ENCODE results near the gene ITPR1.

Gene ITPR1

DNA sequence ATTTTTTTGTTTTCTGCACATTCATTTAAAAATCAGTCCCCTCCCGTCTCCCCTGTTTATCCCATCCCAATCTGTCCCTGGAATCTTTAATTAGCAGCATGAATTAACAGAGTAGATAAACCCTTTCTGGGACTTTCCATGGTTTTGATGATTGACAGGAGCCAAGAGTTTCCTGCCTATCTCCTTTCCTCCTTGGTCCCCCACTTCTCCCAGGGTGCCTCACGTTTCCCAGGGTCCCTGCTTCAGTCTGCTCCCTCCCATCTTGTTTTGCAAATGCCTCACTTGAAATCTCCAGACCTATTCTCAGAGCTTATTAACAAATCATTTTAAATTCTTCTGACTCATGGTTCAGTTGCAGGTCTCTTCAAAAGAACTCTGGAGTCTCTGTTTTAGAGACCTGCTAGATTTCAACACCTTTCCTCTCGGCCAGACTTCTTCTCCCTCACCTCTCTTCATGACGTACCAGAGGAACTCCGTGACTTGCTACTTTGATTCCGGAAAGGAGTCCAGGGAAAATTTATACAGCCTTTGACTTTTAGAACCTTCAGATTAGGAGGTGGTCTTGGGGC lies 238.5 kb downstream of the ITPR1 start:
- Histone ChIP-seq H3K9ac (ENCODE audit: insufficient read length) (no peak overlapping the region), H3K4me3 (no peak overlapping the region), H3K27ac (no peak overlapping the region), H3K36me3 (ENCODE audit: insufficient read depth, low read length) (no peaks in the 10 kb centered on the region), H3K9me3 (ENCODE audit: low read depth, low read length) (no peaks in the 10 kb centered on the region)
- DNase-seq (ENCODE audit: low read depth, low spot score): no peak
- TF ChIP-seq EZH2 (IDR thresholded peaks at IDR 0.05) (no peak), POLR2AphosphoS5 (IDR thresholded peaks at IDR 0.05; ENCODE audit: borderline replicate concordance, low read depth, low read length) (no peak), FOXP2 (optimal IDR thresholded peaks at IDR 0.05; ENCODE audit: control extremely low read depth, extremely low read length, insufficient read depth) (no peak)

DNA sequence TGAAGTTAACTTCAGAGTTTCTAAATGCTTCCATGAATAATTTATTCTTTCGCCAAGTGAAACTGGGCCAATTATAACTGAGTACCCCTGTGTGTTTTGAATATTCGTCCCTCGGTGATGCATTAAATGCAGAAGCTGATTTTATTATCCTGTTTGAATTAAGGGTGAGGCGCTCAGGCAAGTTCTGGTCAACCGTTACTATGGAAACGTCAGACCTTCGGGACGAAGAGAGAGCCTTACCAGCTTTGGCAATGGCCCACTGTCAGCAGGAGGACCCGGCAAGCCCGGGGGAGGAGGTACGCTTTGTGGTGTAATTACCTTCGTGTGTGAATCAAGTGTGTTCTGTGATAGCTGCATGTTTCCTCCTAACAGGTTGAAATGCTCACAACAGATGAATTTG lies 239.8 kb downstream of the ITPR1 start:
- DNase-seq (ENCODE audit: low read depth, low spot score): no peak
- TF ChIP-seq POLR2AphosphoS5 (IDR thresholded peaks at IDR 0.05; ENCODE audit: borderline replicate concordance, low read depth, low read length) (no peak), EZH2 (IDR thresholded peaks at IDR 0.05) (no peak), FOXP2 (optimal IDR thresholded peaks at IDR 0.05; ENCODE audit: control extremely low read depth, extremely low read length, insufficient read depth) (no peak)

DNA sequence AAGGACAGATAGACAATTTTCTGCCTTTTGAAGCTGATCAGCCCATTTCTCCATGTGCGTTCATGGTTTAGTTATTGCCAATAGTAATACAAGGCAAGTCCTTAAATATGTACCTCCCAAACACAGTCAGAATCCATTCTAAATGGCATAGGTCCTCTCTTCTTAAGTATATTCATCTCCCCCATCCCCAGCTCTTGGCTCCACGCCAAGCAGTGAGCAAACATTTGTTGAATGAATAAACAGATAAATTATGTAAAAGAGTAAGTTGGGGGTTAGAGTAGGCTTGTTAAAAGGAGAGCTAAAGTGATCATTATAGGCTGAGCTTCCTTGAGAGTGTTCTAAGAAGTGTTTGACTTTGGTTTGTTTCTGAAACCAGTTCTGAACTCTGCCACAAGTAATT lies 241.3 kb downstream of the ITPR1 start:
- H3K4me3 ChIP-seq: no peak overlapping the region
- no peaks in the 10 kb centered on the region for H3K9me3 ChIP-seq (ENCODE audit: low read depth, low read length)
- H3K9ac ChIP-seq (ENCODE audit: insufficient read length): no peak overlapping the region
- no peak overlapping the region for H3K27ac ChIP-seq
- H3K36me3 ChIP-seq (ENCODE audit: insufficient read depth, low read length): no peaks in the 10 kb centered on the region
- TF ChIP-seq FOXP2 (optimal IDR thresholded peaks at IDR 0.05; ENCODE audit: control extremely low read depth, extremely low read length, insufficient read depth): no peak
- TF ChIP-seq POLR2AphosphoS5 (IDR thresholded peaks at IDR 0.05; ENCODE audit: borderline replicate concordance, low read depth, low read length): no peak
- no peak for TF ChIP-seq EZH2 (IDR thresholded peaks at IDR 0.05)
- no peak for DNase-seq (ENCODE audit: low read depth, low spot score)

More for the DNA sequence above, 239.8 kb downstream of the ITPR1 start:
- Histone ChIP-seq H3K4me3 (no peak overlapping the region), H3K36me3 (ENCODE audit: insufficient read depth, low read length) (no peaks in the 10 kb centered on the region), H3K9me3 (ENCODE audit: low read depth, low read length) (no peaks in the 10 kb centered on the region), H3K9ac (ENCODE audit: insufficient read length) (no peak overlapping the region), H3K27ac (no peak overlapping the region)

DNA sequence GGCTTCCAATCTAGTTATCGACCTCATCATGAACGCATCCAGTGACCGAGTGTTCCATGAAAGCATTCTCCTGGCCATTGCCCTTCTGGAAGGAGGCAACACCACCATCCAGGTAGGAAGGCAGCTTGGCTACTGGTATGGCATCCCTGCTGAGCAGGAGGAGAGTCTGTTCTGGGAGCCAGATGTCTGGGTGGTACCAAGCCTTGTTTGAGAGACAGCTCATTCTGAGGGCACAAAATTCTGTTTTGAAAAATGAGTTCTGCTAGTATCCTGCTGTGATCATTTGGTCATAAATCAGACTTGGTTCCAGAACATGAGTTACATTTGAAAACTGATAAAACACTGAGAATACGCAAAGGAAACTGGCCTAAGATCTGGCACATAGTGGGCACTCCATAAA lies 242.1 kb downstream of the ITPR1 start:
- H3K27ac ChIP-seq: no peak overlapping the region
- no peak for DNase-seq (ENCODE audit: low read depth, low spot score)
- TF ChIP-seq EZH2 (IDR thresholded peaks at IDR 0.05): no peak
- no peak for TF ChIP-seq FOXP2 (optimal IDR thresholded peaks at IDR 0.05; ENCODE audit: control extremely low read depth, extremely low read length, insufficient read depth)
- no peak for TF ChIP-seq POLR2AphosphoS5 (IDR thresholded peaks at IDR 0.05; ENCODE audit: borderline replicate concordance, low read depth, low read length)

DNA sequence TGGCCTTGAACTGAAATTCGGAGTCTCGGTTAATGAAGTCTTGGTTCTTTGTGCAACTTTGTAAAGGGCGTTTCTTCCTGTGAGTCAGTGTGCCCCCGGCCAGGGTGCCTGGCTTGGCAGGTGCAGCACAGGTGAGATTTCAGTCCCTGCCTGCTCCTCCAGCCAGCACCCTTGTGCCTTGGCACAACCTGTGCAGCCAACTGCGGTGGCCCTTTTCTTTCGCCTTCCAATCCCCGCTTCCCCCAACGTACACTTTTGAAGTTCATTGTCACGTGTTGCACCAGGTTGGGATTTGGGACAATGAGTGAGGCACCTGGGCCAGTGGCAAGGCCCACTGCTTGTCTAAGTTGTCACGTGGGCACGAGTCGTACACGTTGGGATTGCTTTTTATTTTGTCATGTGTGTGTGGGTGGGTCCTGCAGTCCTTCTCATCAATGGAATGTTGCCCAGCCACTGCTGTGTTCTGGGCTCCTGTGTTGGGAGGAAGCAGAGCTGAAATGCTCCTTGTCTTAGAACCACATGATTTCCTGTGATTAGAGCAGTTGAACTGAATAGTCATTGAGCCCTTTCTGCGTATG lies 243.2 kb downstream of the ITPR1 start:
- Histone ChIP-seq H3K9ac (ENCODE audit: insufficient read length) (no peak overlapping the region), H3K4me3 (no peak overlapping the region), H3K9me3 (ENCODE audit: low read depth, low read length) (no peaks in the 10 kb centered on the region), H3K36me3 (ENCODE audit: insufficient read depth, low read length) (no peaks in the 10 kb centered on the region), H3K27ac (no peak overlapping the region)
- TF ChIP-seq FOXP2 (optimal IDR thresholded peaks at IDR 0.05; ENCODE audit: control extremely low read depth, extremely low read length, insufficient read depth) (no peak), POLR2AphosphoS5 (IDR thresholded peaks at IDR 0.05; ENCODE audit: borderline replicate concordance, low read depth, low read length) (no peak), EZH2 (IDR thresholded peaks at IDR 0.05) (no peak)
- DNase-seq (ENCODE audit: low read depth, low spot score): no peak

More for the DNA sequence above, 242.1 kb downstream of the ITPR1 start:
- no peaks in the 10 kb centered on the region for H3K36me3 ChIP-seq (ENCODE audit: insufficient read depth, low read length)
- H3K9me3 ChIP-seq (ENCODE audit: low read depth, low read length): no peaks in the 10 kb centered on the region
- no peak overlapping the region for H3K4me3 ChIP-seq
- no peak overlapping the region for H3K9ac ChIP-seq (ENCODE audit: insufficient read length)

DNA sequence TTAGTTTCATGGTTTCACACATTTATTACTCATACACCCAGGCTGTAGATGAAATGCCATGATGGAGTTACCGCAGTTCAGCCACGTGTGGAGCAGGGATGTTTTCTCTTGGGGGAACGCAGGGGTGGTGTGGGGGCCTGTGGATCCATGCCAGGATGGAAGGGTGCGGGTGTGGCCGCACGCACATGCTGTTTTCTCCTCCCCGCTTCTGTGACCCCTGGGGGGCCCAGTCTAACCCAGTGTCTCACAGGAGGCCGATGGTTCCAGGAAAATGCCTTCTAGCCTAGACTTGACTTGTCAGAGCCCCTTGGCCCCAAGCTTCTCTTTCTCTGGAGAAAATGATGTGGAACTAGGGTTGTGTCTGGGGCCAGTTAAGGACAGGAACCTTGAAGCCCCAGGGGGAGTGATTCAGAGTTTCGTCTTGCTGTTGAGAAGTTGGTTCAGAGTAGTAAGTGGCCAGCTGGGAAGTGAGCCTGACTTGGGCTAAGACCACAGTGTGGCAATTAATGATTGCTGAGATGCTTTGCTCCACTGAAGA lies 245.7 kb downstream of the ITPR1 start:
- H3K9ac ChIP-seq (ENCODE audit: insufficient read length): no peak overlapping the region
- no peaks in the 10 kb centered on the region for H3K36me3 ChIP-seq (ENCODE audit: insufficient read depth, low read length)
- TF ChIP-seq FOXP2 (optimal IDR thresholded peaks at IDR 0.05; ENCODE audit: control extremely low read depth, extremely low read length, insufficient read depth): no peak
- H3K9me3 ChIP-seq (ENCODE audit: low read depth, low read length): no peaks in the 10 kb centered on the region
- no peak overlapping the region for H3K4me3 ChIP-seq
- DNase-seq (ENCODE audit: low read depth, low spot score): no peak
- no peak overlapping the region for H3K27ac ChIP-seq

DNA sequence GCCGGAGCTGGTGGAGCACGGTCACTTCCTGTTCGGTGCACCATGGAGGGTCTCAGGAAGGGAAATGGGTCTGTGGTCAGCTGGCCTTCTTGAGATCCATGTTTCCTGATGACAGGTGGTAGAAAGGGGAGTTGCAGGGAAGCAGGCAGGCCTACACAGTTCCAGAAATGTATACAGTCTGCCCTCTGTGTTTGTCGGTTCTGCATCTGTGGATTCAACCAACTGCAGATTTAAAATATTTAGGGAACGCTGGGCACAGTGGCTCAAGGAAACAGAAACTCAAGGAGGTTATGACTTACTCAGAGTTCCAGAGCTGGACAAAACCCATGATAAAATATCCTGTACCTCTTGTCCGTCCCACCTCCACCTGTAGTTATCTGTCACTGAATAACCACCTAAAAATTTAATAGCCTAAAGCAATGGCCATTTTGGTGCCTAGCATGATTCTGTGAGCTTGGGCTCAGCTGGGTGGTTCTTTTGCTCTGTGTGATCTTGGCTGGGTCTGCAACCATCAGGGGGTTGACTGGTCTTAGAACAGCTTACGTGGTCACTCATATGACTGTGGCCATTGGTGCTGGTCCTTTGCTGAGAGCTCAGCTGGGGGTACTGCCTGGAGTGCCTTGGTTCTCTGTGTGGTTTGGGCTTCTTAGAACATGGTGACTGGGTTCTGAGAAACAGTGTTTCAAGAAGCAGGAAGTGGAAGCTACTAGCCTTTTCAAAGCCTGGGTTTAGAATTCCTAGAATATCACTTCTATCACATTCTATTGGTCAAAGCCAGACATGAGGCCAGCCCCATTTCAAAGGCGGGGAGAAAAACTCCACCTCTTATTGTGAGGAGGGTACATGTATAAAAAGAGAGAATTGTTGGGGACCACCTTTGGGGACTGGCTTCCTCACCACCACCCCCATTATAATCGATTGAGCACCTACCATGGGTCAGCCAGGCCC lies 246.4 kb downstream of the ITPR1 start:
- Histone ChIP-seq H3K9ac (ENCODE audit: insufficient read length) (no peak overlapping the region), H3K36me3 (ENCODE audit: insufficient read depth, low read length) (no peaks in the 10 kb centered on the region), H3K9me3 (ENCODE audit: low read depth, low read length) (no peaks in the 10 kb centered on the region), H3K27ac (no peak overlapping the region), H3K4me3 (no peak overlapping the region)
- TF ChIP-seq EZH2 (IDR thresholded peaks at IDR 0.05) (no peak), POLR2AphosphoS5 (IDR thresholded peaks at IDR 0.05; ENCODE audit: borderline replicate concordance, low read depth, low read length) (no peak), FOXP2 (optimal IDR thresholded peaks at IDR 0.05; ENCODE audit: control extremely low read depth, extremely low read length, insufficient read depth) (no peak)
- no peak for DNase-seq (ENCODE audit: low read depth, low spot score)

DNA sequence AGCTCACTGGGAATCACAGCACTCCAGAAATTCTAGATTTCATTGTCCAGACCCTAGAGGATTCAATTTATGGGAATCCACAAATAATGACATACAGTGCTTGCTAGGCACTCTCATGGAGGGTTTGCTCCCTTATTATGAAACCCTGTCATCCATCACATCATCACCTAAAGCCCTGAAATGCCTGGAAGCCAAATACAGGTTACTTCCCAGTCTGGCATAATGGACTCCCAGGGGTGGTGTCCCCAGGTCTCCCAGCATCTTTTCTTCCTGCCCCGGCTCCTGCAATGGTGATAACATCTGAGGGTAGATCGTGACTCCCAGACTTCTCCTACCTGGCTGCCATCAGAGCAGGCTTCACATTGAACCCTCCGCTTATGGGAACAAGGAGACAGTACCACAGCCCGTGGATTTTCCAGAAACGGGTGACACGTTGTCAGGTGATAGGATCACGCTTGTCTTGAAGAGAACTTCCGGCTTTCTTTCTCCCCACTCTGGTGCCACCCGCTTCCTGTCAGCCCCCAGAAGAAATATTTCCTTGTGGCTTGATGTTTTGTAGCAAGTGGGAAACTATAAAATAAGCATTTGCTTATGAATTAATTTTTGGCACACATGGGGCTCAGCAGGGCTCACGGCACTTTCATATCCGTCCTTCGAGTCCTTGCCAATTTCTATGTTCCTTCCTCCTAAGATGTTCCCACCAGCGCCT lies 247.4 kb downstream of the ITPR1 start:
- Histone ChIP-seq H3K9me3 (ENCODE audit: low read depth, low read length) (no peaks in the 10 kb centered on the region), H3K27ac (no peak overlapping the region), H3K36me3 (ENCODE audit: insufficient read depth, low read length) (no peaks in the 10 kb centered on the region), H3K9ac (ENCODE audit: insufficient read length) (no peak overlapping the region), H3K4me3 (peak overlapping the region; percentile 40)
- DNase-seq (ENCODE audit: low read depth, low spot score): no peak
- TF ChIP-seq FOXP2 (optimal IDR thresholded peaks at IDR 0.05; ENCODE audit: control extremely low read depth, extremely low read length, insufficient read depth) (no peak), EZH2 (IDR thresholded peaks at IDR 0.05) (no peak)

Measured in SK-N-MC (cell line).